Panc1 (cell line): ENCODE data around the gene LYST.

Experiments used
- CTCF ChIP-seq: fragments of 450-650 bp; IDR thresholded peaks from 2 replicates; pipeline ENCODE4 v1.5.1; 2017; ENCODE audit warnings: mild to moderate bottlenecking
- REST ChIP-seq, 2 experiments: IDR thresholded peaks; 2 replicates each; pipeline ENCODE4 v1.6.1; 2011 to 2012; ENCODE audit warnings: low read depth in 2 of 2, control low read depth in 1 of 2, low read length in 1 of 2, mild to moderate bottlenecking in 1 of 2, moderate library complexity in 1 of 2; ENCODE audit not compliant: insufficient read depth in 1 of 2

- TF ChIP-seq CTCF = no peak
- no peak for TF ChIP-seq REST (IDR thresholded peaks at IDR 0.05; ENCODE audit: insufficient read depth in 1 of 2, low read depth in 2 of 2, low read length in 1 of 2)
Observed at GRCh38 chr1:235898126-235898525, 31.4 kb upstream of the LYST start.
